DND-41 (cell line): ENCODE measurements around the gene CARD10.

Experiments used
- EZH2 ChIP-seq: IDR thresholded peaks from 3 replicates; pipeline ENCODE4 v1.6.1; 2012; ENCODE audit warnings: borderline replicate concordance, low read depth, mild to moderate bottlenecking, moderate library complexity, low read length, inconsistent platforms; ENCODE audit not compliant: severe bottlenecking
- TF ChIP-seq, protein P1 (sequence below): IDR thresholded peaks from 2 replicates; pipeline ENCODE4 v1.5.1; 2012; ENCODE audit warnings: borderline replicate concordance, low read length, moderate library complexity, mild to moderate bottlenecking; ENCODE audit not compliant: poor library complexity, severe bottlenecking; ENCODE audit errors: extremely low read depth

DNA sequence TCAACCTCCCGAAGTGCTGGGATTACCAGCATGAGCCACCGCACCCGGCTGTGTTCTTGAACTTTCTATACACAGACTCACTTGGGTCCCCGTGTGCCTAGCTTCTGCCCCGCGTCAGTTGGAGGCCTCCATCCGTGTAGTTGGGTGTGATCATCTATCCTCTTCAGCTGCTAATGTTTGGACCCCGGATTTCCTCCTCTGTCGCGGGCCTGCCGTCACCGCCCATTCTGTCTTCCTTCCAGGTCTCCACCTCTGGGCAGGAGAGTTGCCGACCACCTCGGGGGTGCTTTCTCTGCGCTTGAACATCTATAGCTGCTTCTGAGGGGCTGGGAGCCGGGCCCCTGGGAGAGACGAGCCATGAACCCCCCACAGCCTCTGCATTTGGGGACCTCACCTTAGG is 46.6 kb upstream of the CARD10 start:
- TF ChIP-seq, protein P1, sequence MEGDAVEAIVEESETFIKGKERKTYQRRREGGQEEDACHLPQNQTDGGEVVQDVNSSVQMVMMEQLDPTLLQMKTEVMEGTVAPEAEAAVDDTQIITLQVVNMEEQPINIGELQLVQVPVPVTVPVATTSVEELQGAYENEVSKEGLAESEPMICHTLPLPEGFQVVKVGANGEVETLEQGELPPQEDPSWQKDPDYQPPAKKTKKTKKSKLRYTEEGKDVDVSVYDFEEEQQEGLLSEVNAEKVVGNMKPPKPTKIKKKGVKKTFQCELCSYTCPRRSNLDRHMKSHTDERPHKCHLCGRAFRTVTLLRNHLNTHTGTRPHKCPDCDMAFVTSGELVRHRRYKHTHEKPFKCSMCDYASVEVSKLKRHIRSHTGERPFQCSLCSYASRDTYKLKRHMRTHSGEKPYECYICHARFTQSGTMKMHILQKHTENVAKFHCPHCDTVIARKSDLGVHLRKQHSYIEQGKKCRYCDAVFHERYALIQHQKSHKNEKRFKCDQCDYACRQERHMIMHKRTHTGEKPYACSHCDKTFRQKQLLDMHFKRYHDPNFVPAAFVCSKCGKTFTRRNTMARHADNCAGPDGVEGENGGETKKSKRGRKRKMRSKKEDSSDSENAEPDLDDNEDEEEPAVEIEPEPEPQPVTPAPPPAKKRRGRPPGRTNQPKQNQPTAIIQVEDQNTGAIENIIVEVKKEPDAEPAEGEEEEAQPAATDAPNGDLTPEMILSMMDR = no peak
- no peak for TF ChIP-seq EZH2
